ENCODE measurements around the gene PRKCE. TPM values are rescaled to one million over a fixed set of nuclear protein-coding genes. Genes with fewer than 3 reads are reported as not detected.
"Not testable (repeated sequence)": the region's sequence is repeated elsewhere in the genome, so short reads cannot be mapped to it uniquely, and the experiment has no call there.

Gene PRKCE
- total RNA-seq, 1 experiment from 2014 or later, result 14.0 TPM

DNA sequence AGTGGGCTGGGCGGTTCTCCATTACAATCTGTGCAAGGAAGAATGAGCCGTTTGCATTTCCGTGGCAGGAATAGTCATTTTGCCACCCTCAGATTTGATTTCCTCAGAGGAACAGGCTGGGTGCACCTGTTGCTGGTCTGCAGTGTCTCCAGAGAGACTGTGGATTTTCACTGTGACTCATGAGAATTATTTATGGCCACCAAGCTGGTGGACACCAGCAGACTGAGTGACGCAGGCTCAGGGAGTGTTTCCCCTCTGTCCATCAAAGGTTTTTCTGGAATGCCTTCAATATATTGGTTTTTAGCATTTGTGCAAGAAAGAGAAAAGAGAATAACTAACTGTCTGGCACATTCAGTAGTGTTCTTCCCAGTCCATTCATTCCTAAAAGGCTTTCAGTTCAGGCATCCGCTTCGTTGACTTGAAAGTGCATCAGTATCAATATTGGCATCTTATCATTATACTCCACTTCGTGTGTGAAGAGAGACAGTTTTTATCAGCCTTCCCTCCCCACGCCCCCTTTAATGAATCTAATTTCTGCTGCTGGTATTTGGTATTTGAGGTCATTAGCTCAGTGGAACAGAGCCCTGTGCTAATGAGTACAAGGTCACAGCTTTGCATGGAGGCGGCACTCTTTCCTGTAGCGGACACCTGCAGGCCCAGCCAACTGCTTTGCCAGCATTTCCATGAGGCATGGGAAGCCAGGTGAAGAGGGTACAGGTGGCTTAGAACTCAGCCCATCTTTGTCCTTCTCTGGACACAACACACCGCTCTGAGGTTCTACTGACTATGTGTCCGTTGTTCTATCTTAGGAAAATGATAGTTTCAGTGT is 39.9 kb downstream of the PRKCE start:
- no peaks in the 10 kb centered on the region for H3K4me1 ChIP-seq (ENCODE audit: control insufficient read depth, insufficient read depth, low read length)
- DNase-seq (ENCODE audit: low read depth, low spot score) (no peak), ATAC-seq (no peak)
- ChIA-PET CTCF (no interaction called here), POLR2A (interaction anchor here (0.6 kb wide), 1 partner anchor 11 kb away, joined by 3 read pairs; no protein-coding TSS in a partner anchor)
- H3K9me3 ChIP-seq (ENCODE audit: control insufficient read depth, insufficient read depth, low read depth, low read length), result no peaks in the 10 kb centered on the region
- no peaks in the 10 kb centered on the region for H3K27me3 ChIP-seq (ENCODE audit: control insufficient read depth, insufficient read depth, low read length)
- H3K36me3 ChIP-seq (ENCODE audit: control insufficient read depth, insufficient read depth, low read length), result no peaks in the 10 kb centered on the region
- TF ChIP-seq TCF7L2 (IDR thresholded peaks at IDR 0.05; ENCODE audit: low read depth, low read length) (no peak), SIN3A (IDR thresholded peaks at IDR 0.05; ENCODE audit: borderline replicate concordance, insufficient read depth, low read depth, low read length) (no peak), POLR2AphosphoS5 (IDR thresholded peaks at IDR 0.05; ENCODE audit: low read depth, low read length) (no peak)
- TF ChIP-seq, protein P1, sequence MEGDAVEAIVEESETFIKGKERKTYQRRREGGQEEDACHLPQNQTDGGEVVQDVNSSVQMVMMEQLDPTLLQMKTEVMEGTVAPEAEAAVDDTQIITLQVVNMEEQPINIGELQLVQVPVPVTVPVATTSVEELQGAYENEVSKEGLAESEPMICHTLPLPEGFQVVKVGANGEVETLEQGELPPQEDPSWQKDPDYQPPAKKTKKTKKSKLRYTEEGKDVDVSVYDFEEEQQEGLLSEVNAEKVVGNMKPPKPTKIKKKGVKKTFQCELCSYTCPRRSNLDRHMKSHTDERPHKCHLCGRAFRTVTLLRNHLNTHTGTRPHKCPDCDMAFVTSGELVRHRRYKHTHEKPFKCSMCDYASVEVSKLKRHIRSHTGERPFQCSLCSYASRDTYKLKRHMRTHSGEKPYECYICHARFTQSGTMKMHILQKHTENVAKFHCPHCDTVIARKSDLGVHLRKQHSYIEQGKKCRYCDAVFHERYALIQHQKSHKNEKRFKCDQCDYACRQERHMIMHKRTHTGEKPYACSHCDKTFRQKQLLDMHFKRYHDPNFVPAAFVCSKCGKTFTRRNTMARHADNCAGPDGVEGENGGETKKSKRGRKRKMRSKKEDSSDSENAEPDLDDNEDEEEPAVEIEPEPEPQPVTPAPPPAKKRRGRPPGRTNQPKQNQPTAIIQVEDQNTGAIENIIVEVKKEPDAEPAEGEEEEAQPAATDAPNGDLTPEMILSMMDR (IDR thresholded peaks at IDR 0.05), result no peak
- TF ChIP-seq, protein P2, sequence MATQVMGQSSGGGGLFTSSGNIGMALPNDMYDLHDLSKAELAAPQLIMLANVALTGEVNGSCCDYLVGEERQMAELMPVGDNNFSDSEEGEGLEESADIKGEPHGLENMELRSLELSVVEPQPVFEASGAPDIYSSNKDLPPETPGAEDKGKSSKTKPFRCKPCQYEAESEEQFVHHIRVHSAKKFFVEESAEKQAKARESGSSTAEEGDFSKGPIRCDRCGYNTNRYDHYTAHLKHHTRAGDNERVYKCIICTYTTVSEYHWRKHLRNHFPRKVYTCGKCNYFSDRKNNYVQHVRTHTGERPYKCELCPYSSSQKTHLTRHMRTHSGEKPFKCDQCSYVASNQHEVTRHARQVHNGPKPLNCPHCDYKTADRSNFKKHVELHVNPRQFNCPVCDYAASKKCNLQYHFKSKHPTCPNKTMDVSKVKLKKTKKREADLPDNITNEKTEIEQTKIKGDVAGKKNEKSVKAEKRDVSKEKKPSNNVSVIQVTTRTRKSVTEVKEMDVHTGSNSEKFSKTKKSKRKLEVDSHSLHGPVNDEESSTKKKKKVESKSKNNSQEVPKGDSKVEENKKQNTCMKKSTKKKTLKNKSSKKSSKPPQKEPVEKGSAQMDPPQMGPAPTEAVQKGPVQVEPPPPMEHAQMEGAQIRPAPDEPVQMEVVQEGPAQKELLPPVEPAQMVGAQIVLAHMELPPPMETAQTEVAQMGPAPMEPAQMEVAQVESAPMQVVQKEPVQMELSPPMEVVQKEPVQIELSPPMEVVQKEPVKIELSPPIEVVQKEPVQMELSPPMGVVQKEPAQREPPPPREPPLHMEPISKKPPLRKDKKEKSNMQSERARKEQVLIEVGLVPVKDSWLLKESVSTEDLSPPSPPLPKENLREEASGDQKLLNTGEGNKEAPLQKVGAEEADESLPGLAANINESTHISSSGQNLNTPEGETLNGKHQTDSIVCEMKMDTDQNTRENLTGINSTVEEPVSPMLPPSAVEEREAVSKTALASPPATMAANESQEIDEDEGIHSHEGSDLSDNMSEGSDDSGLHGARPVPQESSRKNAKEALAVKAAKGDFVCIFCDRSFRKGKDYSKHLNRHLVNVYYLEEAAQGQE (IDR thresholded peaks at IDR 0.05; ENCODE audit: insufficient read depth in 1 of 2, low read depth in 2 of 2, low read length in 1 of 2), result no peak
- no TSS peak for BruUV-seq (replicated peaks)
- H3K27ac ChIP-seq (ENCODE audit: low read length), result no peak overlapping the region
- H3K4me3 ChIP-seq (ENCODE audit: low read depth in 2 of 2, low read length in 2 of 2), result no peak overlapping the region
- in situ Hi-C loops (cut with HindIII; ENCODE audit: low pct_unique_long_range_greater_than_20kb, low sequenced_read_pairs) (no loop called here), intact Hi-C loops (cut with micrococcal nuclease; ENCODE audit: unreplicated experiment) (no loop called here)

DNA sequence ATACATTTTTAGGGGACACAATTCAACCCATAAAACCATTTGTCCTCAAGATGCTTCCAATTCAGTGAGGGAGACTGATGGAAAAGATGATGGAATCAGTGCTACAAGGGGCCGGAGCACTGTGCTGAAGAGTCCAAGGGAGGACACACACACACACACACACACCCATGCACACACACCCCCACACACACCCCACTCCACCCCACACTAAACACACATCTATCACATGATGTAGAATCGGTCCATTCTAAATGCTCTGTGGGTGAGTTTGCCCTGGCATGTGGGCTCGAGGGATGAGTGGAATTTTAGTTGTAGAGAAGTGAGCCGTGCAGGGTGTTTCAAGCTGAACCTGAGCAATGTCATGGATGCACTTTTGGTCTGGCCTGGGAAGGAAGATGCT is 41.1 kb downstream of the PRKCE start:
- ATAC-seq (no peak), DNase-seq (ENCODE audit: low read depth, low spot score) (no peak)
- in situ Hi-C loops (cut with HindIII; ENCODE audit: low pct_unique_long_range_greater_than_20kb, low sequenced_read_pairs), result no loop called here
- H3K9me3 ChIP-seq (ENCODE audit: control insufficient read depth, insufficient read depth, low read depth, low read length), result no peaks in the 10 kb centered on the region
- no peaks in the 10 kb centered on the region for H3K4me1 ChIP-seq (ENCODE audit: control insufficient read depth, insufficient read depth, low read length)
- H3K36me3 ChIP-seq (ENCODE audit: control insufficient read depth, insufficient read depth, low read length), result no peaks in the 10 kb centered on the region
- H3K4me3 ChIP-seq (ENCODE audit: low read depth in 2 of 2, low read length in 2 of 2), result no peak overlapping the region
- no peak overlapping the region for H3K27ac ChIP-seq (ENCODE audit: low read length)
- no peaks in the 10 kb centered on the region for H3K27me3 ChIP-seq (ENCODE audit: control insufficient read depth, insufficient read depth, low read length)
- intact Hi-C loops (cut with micrococcal nuclease; ENCODE audit: unreplicated experiment), result no loop called here
- ChIA-PET CTCF (no interaction called here), POLR2A (no interaction called here)
- BruUV-seq (replicated peaks), result no TSS peak
- no peak for TF ChIP-seq TCF7L2 (IDR thresholded peaks at IDR 0.05; ENCODE audit: low read depth, low read length)
- TF ChIP-seq, protein P2 (IDR thresholded peaks at IDR 0.05; ENCODE audit: insufficient read depth in 1 of 2, low read depth in 2 of 2, low read length in 1 of 2), result no peak

DNA sequence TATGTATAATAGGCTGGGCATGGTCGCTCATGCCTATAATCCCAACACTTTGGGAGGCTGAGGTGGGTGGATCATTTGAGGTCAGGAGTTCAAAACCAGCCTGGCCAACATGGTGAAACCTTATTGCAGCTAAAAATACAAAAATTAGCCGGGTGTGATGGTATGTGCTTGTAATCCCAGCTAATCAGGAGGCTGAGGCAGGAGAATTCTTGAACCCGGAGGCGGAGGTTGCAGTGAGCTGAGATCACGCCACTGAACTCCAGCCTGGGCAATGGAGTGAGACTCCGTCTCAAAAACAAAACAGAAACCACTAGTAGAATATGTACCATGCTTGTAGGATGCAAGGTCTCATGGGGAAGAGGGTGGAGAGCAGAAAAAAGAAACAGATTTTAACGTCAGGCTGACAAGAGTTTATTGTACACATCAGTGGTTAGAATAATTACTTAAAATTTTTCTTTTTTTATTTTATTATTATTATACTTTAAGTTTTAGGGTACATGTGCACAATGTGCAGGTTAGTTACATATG is 44.1 kb downstream of the PRKCE start:
- H3K36me3 ChIP-seq (ENCODE audit: control insufficient read depth, insufficient read depth, low read length); CTCF ChIA-PET; H3K9me3 ChIP-seq (ENCODE audit: control insufficient read depth, insufficient read depth, low read depth, low read length); H3K27ac ChIP-seq (ENCODE audit: low read length); POLR2A ChIA-PET; DNase-seq (ENCODE audit: low read depth, low spot score); intact Hi-C loops (cut with micrococcal nuclease; ENCODE audit: unreplicated experiment); ATAC-seq; H3K27me3 ChIP-seq (ENCODE audit: control insufficient read depth, insufficient read depth, low read length); in situ Hi-C loops (cut with HindIII; ENCODE audit: low pct_unique_long_range_greater_than_20kb, low sequenced_read_pairs); H3K4me3 ChIP-seq (ENCODE audit: low read depth in 2 of 2, low read length in 2 of 2); BruUV-seq (replicated peaks): not testable (repeated sequence)
- H3K4me1 ChIP-seq (ENCODE audit: control insufficient read depth, insufficient read depth, low read length), result peaks cover 11% of the 10 kb centered on the region
